ENCODE data around the gene DTHD1. TPM values are rescaled to one million over a fixed set of nuclear protein-coding genes. Genes with fewer than 3 reads are reported as not detected.

The DTHD1 gene
- total RNA-seq, 4 donors from 2014 or later = 0.68 to 0.88 TPM; not detected in 2

GRCh38 chr4:36343501-36344175 is 62.2 kb downstream of the DTHD1 start:
- no peak for TF ChIP-seq CTCF (IDR thresholded peaks at IDR 0.05; ENCODE audit: low read depth)

GRCh38 chr4:36348403-36348938 is 67.1 kb downstream of the DTHD1 start:
- no peak for TF ChIP-seq CTCF (IDR thresholded peaks at IDR 0.05; ENCODE audit: low read depth)

- TF ChIP-seq CTCF (IDR thresholded peaks at IDR 0.05; ENCODE audit: low read depth) = no peak
Observed at GRCh38 chr4:36349938-36350549, 68.6 kb downstream of the DTHD1 start.

DNA sequence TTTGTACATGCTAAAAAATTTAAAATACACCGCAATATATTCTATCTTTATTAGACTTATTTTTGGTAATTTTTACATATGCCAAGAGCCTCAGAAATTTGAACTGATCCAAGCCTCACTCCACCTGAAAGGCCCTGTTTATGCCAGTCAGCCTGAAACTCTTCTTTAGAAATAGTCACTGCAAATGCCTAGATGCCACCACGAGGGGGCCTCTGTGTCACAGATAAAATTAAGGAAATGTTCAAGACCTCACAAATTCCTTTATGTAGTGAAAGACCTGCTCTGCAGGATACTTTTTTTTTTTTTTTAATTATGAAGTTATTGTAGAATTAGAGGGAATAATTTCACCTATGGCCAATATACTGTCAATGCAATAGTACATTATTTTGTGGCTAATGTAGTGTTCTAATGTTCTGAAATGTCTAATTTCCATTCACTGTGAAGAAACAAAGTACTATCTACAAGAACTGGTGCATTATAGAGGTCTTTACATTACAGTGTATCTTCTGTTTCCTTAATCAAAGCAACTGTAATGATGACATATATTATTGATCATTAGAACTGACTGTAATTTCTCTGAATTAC is 69.8 kb downstream of the DTHD1 start:
- no peak for TF ChIP-seq CTCF (IDR thresholded peaks at IDR 0.05; ENCODE audit: low read depth)

DNA sequence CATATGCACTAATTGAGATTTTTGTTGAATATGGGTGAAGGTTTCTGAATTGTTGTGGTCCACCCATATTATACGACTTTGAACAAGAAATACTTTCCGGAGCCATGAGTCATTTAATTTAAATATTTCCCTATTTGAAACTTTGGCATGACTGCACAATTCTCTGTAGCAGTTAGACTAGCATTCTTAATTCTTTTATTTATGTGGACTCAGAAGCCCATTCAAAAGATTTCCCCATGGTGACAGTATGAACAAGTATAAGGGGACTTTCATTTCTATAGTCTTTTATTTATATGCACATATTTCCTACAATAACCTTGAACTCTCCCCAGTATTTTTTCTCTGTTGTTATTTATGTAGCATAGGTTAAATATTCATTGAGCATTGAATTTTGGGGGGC is 72.6 kb downstream of the DTHD1 start:
- no peak for TF ChIP-seq CTCF (IDR thresholded peaks at IDR 0.05; ENCODE audit: low read depth)

GRCh38 chr4:36358173-36358572 is 76.8 kb downstream of the DTHD1 start:
- TF ChIP-seq CTCF (IDR thresholded peaks at IDR 0.05; ENCODE audit: low read depth) = no peak

DNA sequence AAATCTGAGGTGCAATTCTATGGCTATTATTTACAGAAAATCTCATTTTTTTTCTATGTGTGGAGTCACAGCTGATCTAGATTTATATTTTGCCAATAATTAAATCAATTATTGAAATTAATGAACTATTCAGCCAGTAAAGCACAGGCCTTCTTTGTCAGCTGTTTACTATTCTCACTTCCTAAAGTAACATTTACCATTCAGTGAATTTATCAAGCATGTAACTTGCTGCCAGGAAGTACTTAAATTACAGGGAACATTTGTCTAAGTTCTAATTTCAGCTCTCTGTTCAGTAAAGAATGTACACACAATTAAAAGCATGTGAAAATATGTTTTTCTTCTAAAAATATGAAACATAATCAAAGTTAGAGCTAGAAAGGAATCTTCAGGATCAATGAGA is 79.3 kb downstream of the DTHD1 start:
- no peak for TF ChIP-seq CTCF (IDR thresholded peaks at IDR 0.05; ENCODE audit: low read depth)
